Measurements from ENCODE around the gene NAGA.

- TF ChIP-seq CTCF (IDR thresholded peaks at IDR 0.05; ENCODE audit: extremely low read depth in 1 of 2, insufficient read depth in 1 of 2, low read depth in 1 of 2, low read length in 2 of 2) (no peak), POLR2A (IDR thresholded peaks at IDR 0.05; ENCODE audit: low read depth, low read length) (no peak)
Observed at GRCh38 chr22:42050641-42051180, 19.9 kb downstream of the NAGA start.

All from endothelial cell of umbilical vein (primary cell).